ENCODE results near the gene NTN1.

DNA sequence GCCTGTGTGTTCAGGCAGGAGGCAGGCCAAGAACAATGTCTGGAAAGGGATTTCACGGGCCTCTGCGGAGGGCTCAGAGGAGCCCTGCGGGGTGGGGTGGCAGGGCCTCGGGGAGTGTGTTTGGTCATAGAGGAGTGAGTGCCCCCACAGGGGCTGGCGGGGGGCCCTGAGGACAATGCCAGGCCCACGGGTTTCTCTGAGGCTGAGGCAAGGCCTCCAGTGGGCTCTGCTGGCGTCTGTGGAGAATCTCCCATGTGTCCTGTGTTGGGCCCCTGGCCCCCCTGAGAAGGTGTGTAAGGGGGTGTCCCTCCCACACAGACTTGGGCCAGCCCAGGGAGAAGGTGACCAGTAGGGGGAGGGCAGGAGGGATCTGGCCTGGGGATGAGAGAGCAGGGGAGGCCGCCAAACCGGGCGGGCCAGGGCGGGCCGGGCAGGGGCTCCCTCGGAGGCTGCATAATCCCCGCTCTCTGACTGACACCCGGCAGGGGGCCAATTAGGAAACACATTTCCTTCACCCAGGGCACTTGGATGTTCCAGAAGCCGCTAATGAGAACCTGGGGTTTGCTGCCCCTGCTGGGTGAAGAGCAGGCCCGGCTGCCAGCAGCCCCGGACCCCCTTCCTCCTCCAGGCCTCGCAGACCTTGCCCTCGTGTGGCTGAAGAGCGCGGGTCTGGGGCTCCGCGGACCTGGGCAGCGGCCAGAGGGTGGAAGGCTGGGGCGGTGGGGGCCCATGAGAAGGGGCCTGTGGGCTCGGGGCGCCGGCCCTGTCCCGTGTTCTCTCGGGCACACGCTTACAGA, 204.2 kb downstream of the NTN1 start:
- TF ChIP-seq, protein P1, sequence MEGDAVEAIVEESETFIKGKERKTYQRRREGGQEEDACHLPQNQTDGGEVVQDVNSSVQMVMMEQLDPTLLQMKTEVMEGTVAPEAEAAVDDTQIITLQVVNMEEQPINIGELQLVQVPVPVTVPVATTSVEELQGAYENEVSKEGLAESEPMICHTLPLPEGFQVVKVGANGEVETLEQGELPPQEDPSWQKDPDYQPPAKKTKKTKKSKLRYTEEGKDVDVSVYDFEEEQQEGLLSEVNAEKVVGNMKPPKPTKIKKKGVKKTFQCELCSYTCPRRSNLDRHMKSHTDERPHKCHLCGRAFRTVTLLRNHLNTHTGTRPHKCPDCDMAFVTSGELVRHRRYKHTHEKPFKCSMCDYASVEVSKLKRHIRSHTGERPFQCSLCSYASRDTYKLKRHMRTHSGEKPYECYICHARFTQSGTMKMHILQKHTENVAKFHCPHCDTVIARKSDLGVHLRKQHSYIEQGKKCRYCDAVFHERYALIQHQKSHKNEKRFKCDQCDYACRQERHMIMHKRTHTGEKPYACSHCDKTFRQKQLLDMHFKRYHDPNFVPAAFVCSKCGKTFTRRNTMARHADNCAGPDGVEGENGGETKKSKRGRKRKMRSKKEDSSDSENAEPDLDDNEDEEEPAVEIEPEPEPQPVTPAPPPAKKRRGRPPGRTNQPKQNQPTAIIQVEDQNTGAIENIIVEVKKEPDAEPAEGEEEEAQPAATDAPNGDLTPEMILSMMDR (conservative IDR thresholded peaks at IDR 0.05): no peak
- TF ChIP-seq ZFX (IDR thresholded peaks at IDR 0.05): no peak

All from C4-2B (cell line).